ENCODE measurements around the gene SRRT.
"Not testable (repeated sequence)": the region's sequence is repeated elsewhere in the genome, so short reads cannot be mapped to it uniquely, and the experiment has no call there.

Gene SRRT

DNA sequence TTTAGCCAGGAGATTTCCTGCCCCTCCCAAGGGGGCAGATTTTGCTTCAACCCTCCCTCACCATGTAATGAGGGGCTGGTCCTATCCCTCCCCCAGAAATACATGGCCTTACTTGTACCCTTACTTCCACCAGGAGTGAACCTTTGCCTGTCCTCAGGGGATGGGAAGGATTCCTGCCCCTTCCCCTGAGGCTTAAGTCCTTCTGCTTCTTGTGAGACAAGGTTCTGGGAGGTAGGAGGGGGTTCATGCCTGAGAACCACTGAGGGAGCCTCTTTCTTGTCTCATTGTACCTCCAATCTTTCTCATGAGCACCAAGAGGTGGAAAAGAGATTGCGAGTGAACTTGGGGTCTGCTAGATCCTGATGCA is 54.9 kb downstream of the SRRT start:
- no peak for DNase-seq (ENCODE audit: low spot score)

DNA sequence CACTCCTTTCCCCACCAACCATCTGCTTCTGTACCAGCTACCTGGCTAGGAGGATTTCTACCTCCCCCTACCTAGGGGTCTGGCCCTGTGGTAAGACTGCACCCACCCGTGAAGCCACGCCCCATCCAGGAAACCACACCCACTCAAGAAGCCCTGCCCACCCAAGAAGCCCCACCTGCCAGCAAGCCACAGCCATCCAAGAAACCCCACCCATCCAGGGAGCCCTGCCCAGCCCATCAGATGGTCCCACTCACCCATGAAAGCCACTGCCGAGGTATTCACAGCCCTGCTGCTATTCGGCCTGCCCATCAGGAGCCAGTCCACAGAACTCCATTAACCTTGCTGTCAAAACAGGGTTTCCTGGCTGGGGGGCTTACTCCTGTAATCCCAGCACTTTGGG is 58.8 kb downstream of the SRRT start:
- no peak for DNase-seq (ENCODE audit: low spot score)

DNA sequence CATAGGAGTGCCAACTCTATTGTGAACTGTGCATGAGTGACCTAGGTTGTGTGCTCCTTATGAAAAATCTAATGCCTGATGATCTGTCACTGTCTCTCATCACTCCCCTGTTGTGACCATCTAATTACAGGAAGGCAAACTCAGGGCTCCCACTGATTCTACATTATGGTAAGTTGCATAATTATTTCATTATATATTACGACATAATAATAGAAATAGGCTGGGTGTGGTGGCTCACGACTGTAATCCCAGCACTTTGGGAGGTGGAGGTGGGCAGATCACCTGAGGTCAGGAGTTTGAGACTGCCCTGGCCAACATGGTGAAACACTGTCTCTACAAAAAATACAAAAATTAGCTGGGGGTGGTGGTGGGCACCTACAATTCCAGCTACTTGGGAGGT is 60.5 kb downstream of the SRRT start:
- DNase-seq (ENCODE audit: low spot score): not testable (repeated sequence)

DNA sequence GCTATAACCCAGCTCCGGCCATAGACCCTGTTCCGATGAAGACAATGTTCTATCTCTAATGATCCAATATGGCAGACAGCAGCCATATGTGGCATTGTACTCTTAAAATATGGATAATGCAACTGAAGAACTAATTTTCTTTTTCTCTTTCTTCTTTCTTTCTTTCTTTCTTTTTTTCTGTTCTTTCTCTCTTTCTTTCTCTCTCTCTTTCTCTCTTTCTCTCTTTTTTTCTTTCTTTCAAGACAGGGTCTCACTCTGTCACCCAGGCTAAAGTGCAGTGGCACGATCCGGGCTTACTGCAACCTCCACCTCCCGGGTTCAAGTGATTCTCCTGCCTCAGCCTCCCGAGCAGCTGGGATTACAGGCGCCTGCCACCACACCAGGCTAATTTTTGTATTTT is 61.3 kb downstream of the SRRT start:
- DNase-seq (ENCODE audit: low spot score): not testable (repeated sequence)
